SJSA1 (cell line): ENCODE results near the gene TRPT1. TPM values are rescaled to one million over a fixed set of nuclear protein-coding genes. Genes with fewer than 3 reads are reported as not detected.
A peak's percentile ranks its signal among the peaks of the same experiment; 100 is the strongest.

Experiments
- DNase-seq, 2 experiments: peaks; one replicate each; pipeline ENCODE4 v3.0.0-alpha.2; 2015 to 2020; ENCODE audit warnings: low spot score in 2 of 2, low read depth in 1 of 2
- H3K27ac ChIP-seq: fragments of 250-450 bp; sonication (Bioruptor Pico); 2 replicates; pipeline ENCODE4 v1.5.1; 2020; ENCODE audit warnings: mild to moderate bottlenecking, moderate library complexity
- H3K27me3 ChIP-seq: fragments of 250-450 bp; sonication (Bioruptor Pico); replicated peaks from 2 replicates; pipeline ENCODE4 v1.5.1; 2020; ENCODE audit warnings: mild to moderate bottlenecking, moderate library complexity
- H3K36me3 ChIP-seq: fragments of 250-450 bp; sonication (Bioruptor Pico); 2 replicates; pipeline ENCODE4 v1.5.1; 2020; ENCODE audit warnings: mild to moderate bottlenecking
- H3K4me1 ChIP-seq: fragments of 250-450 bp; sonication (Bioruptor Pico); replicated peaks from 2 replicates; pipeline ENCODE4 v1.6.1; 2021; ENCODE audit warnings: mild to moderate bottlenecking
- H3K4me3 ChIP-seq: fragments of 250-450 bp; sonication (Bioruptor Pico); 2 replicates; pipeline ENCODE4 v1.5.1; 2020; ENCODE audit warnings: mild to moderate bottlenecking
- H3K9me3 ChIP-seq: fragments of 250-450 bp; sonication (Bioruptor Pico); replicated peaks from 2 replicates; pipeline ENCODE4 v1.5.1; 2020; ENCODE audit warnings: mild to moderate bottlenecking
- total RNA-seq: library from RNA; depleted of rRNA; stranded (reverse); fragments of >200 nt; shearing (Covaris generic); gene quantifications from 2 replicates; pipeline ENCODE4 v1.2.3, GENCODE V29; 2014

The TRPT1 gene
- total RNA-seq, 1 experiment from 2014 or later: 50.2 TPM

DNA sequence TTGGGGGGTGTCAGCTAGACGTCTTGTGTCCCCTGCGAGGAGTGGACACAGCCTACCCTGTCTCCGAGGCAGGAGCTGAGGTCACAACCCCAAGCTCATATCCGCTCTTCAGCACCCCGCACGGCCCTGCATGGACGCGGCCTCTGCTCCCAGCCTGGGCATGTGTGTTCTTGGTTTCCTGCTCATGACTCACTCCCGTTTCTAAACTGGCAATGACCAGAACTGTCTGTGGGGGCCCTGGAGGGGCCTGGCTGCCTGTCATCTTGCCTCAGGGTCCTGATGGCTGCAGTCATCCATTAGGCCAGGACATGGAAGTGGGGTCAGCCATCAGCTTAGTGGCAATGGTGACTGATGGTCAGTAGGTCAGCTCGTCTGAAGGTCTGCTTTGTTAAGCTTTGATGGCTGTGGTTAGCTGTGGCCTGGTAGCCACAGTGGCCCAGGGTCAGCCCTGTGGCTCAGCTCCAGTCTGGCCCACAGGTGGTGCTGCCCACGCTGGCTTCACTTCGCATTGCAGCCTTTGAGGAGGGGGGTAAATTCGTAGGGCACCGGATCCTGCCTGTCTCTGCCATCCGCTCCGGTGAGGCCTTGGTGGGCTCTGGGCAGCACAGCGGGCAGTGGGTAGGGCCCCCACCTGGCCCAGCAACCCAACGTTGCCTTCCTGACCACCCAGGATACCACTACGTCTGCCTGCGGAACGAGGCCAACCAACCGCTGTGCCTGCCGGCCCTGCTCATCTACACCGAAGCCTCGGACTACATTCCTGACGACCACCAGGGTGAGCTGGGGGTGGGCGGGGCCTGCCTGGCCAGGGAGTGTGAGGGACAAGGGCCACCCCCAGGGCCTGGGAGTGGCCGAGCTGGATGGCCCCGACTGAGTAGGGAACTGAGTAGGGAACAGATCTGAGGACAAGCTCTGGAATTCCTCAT, 37.3 kb upstream of the TRPT1 start:
- no peaks in the 10 kb centered on the region for H3K9me3 ChIP-seq
- peak in 1 of 2 experiments; percentile 29 for DNase-seq
- H3K36me3 ChIP-seq: peaks cover 90% of the 10 kb centered on the region
- H3K4me3 ChIP-seq: no peak overlapping the region
- no peaks in the 10 kb centered on the region for H3K27me3 ChIP-seq
- peaks cover 23% of the 10 kb centered on the region for H3K4me1 ChIP-seq
- H3K27ac ChIP-seq: peak overlapping the region; percentile 21; the same call in 1 of the 2 replicates

DNA sequence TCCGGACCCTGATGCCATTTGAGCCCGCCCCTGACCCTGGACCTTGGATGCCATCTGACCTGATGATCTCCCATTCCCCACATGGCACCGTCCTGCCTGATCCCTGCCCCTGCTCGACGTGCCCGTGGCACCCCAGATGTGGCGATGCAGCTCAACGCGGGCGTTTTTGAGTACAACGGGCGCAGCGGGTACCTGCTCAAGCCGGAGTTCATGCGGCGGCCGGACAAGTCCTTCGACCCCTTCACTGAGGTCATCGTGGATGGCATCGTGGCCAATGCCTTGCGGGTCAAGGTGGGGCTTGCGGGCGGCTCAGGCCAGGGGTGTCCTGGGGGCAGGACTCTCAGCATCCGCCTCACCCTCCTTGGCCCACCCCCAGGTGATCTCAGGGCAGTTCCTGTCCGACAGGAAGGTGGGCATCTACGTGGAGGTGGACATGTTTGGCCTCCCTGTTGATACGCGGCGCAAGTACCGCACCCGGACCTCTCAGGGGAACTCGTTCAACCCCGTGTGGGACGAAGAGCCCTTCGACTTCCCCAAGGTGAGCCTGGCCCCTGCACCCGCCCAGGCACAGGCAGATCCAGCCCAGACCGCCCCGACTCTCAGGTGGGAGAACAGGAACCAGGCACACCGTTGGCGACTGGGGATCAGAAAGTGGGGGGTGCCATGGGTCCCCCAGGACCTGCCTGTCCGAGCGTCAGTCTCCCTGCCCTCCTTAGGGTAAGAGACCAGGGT, 36.5 kb upstream of the TRPT1 start:
- Histone ChIP-seq H3K4me1 (peaks cover 19% of the 10 kb centered on the region), H3K9me3 (no peaks in the 10 kb centered on the region), H3K27me3 (no peaks in the 10 kb centered on the region), H3K4me3 (no peak overlapping the region), H3K36me3 (peaks cover 93% of the 10 kb centered on the region), H3K27ac (peak overlapping the region; percentile 21; the same call in 1 of the 2 replicates)
- DNase-seq: no peak

GRCh38 chr11:64261556-64262080, 35.6 kb upstream of the TRPT1 start:
- H3K4me1 ChIP-seq: peaks cover 19% of the 10 kb centered on the region
- peaks cover 93% of the 10 kb centered on the region for H3K36me3 ChIP-seq
- no peak overlapping the region for H3K4me3 ChIP-seq

GRCh38 chr11:64260147-64260708, 34.2 kb upstream of the TRPT1 start:
- Histone ChIP-seq H3K27me3 (no peaks in the 10 kb centered on the region), H3K9me3 (no peaks in the 10 kb centered on the region), H3K36me3 (peaks cover 93% of the 10 kb centered on the region), H3K4me3 (no peak overlapping the region), H3K4me1 (peaks cover 19% of the 10 kb centered on the region), H3K27ac (no peak overlapping the region)
- DNase-seq: no peak

More at GRCh38 chr11:64261556-64262080, 35.6 kb upstream of the TRPT1 start:
- H3K9me3 ChIP-seq: no peaks in the 10 kb centered on the region
- DNase-seq: no peak
- no peaks in the 10 kb centered on the region for H3K27me3 ChIP-seq
- no peak overlapping the region for H3K27ac ChIP-seq

DNA sequence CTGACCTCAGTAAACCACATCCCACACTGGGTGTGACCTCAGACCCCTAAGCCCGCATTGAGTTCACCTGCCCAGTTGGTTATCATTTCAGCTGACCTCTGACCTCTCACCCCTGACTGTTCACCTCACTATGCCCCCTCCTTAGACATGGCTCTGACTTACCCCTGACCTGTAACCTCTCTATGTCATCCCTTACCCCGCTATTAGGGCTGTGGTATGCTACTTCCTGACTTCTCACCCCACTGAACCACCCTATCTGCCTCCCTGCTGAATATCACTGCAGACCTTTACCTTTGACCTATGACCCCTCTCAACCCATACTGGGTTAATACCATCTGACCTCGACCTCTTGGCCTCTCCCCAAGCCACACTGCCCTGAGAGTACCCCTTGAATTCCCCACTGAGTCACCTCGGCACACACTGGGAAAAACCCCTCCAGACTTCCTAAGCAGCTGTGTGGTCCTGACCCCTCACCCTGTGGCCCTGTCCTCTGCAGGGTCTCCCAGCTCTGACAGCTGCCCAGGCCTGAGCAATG, 33.6 kb upstream of the TRPT1 start:
- peaks cover 97% of the 10 kb centered on the region for H3K36me3 ChIP-seq
- peaks cover 19% of the 10 kb centered on the region for H3K4me1 ChIP-seq
- H3K4me3 ChIP-seq: no peak overlapping the region
- DNase-seq: no peak
- H3K27me3 ChIP-seq: no peaks in the 10 kb centered on the region
- H3K9me3 ChIP-seq: no peaks in the 10 kb centered on the region
- H3K27ac ChIP-seq: no peak overlapping the region

- no peak for DNase-seq
- Histone ChIP-seq H3K4me3 (no peak overlapping the region), H3K36me3 (peaks cover 97% of the 10 kb centered on the region), H3K27me3 (no peaks in the 10 kb centered on the region), H3K27ac (no peak overlapping the region), H3K9me3 (no peaks in the 10 kb centered on the region), H3K4me1 (peaks cover 19% of the 10 kb centered on the region)
Measured at GRCh38 chr11:64258946-64259532, 33.1 kb upstream of the TRPT1 start.

DNA sequence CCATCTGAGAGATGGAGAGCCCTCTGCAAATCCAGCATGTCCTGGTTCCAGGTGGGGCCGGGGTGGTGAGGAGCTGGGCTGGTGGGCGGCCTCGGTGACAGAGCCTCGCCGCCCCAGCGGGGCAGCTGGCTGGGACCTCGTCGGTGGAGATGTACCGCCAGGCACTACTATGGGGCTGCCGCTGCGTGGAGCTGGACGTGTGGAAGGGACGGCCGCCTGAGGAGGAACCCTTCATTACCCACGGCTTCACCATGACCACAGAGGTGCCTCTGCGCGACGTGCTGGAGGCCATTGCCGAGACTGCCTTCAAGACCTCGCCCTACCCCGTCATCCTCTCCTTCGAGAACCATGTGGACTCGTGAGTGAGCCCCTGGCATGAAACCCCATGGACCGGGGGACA, 32.4 kb upstream of the TRPT1 start:
- Histone ChIP-seq H3K27ac (no peak overlapping the region), H3K9me3 (no peaks in the 10 kb centered on the region), H3K27me3 (no peaks in the 10 kb centered on the region), H3K4me3 (no peak overlapping the region), H3K4me1 (peaks cover 16% of the 10 kb centered on the region), H3K36me3 (peaks cover 90% of the 10 kb centered on the region)
- no peak for DNase-seq

- Histone ChIP-seq H3K9me3 (peaks cover 3% of the 10 kb centered on the region; the same call in 1 of the 2 replicates), H3K4me3 (no peak overlapping the region), H3K4me1 (peaks cover 18% of the 10 kb centered on the region), H3K27ac (no peak overlapping the region), H3K27me3 (no peaks in the 10 kb centered on the region), H3K36me3 (peaks cover 77% of the 10 kb centered on the region)
- no peak for DNase-seq
Measured at GRCh38 chr11:64256300-64256699, 30.3 kb upstream of the TRPT1 start.

GRCh38 chr11:64255135-64256128, 29.4 kb upstream of the TRPT1 start:
- H3K9me3 ChIP-seq: peaks cover 3% of the 10 kb centered on the region; the same call in 1 of the 2 replicates
- H3K27ac ChIP-seq: no peak overlapping the region
- H3K4me3 ChIP-seq: no peak overlapping the region
- DNase-seq: no peak
- peaks cover 70% of the 10 kb centered on the region for H3K36me3 ChIP-seq
- no peaks in the 10 kb centered on the region for H3K27me3 ChIP-seq
- peaks cover 25% of the 10 kb centered on the region for H3K4me1 ChIP-seq

DNA sequence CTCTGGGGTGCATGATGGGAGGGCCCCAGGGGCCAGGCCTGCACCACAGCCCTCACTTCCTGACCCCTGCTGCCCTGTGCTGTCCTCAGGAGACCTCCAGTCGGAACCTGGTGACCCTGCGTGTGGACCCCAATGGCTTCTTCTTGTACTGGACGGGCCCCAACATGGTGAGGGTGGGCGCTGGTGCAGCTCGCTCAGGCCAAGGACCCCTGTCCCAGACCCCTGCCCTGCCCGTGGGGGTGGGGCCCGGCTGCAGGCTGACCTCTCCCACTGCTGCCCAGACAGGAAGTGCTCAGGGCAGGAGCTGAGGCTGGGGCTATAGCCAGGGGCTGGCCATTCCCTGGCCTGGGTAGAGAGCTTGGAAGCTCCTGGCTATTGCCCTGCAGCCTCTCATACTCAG, 28.3 kb upstream of the TRPT1 start:
- Histone ChIP-seq H3K36me3 (peaks cover 59% of the 10 kb centered on the region), H3K9me3 (peaks cover 3% of the 10 kb centered on the region; the same call in 1 of the 2 replicates), H3K27me3 (no peaks in the 10 kb centered on the region), H3K4me3 (no peak overlapping the region), H3K4me1 (peaks cover 25% of the 10 kb centered on the region), H3K27ac (no peak overlapping the region)
- DNase-seq: no peak

DNA sequence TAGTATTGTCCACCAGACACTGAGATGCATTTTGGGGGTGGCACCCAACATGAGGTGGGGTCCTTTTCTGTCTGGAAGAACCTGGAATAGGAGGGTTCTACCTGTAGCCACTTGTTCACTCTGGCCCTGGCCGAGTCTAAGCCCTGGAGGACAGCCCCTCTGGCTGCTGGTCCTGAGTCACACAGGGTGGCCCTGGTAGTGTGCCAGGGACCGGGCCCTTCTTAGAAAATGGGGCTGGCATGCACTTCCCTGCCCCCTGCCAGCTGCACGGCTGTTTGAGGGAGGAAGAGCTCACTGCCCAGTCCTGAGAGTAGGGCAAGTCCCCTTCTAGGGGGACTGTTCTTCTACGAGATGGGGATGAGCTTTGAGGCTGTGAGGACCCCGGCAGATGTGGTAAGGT, 27.5 kb upstream of the TRPT1 start:
- no peak overlapping the region for H3K4me3 ChIP-seq
- DNase-seq: no peak

DNA sequence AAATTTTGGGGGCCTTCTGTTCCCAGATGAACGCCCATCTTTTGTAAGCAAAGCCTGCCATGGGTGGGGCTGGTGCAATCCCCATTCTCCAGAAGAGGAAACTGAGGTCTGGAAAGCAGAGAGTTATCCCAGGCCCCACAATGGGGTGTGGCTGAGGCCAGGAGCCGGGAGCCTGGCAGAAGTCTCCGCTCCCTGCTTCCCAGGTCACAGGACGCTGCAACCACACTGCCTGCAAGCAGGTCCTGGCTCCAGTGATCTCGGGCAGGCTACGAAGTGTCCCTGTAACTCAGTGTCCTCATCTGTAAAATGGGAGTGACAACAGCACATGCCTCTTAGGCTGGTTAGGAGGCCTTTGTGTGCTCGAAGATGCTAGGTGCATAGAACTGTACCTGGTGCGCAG, 27.1 kb upstream of the TRPT1 start:
- DNase-seq: no peak
- peaks cover 3% of the 10 kb centered on the region; the same call in 1 of the 2 replicates for H3K9me3 ChIP-seq
- H3K4me1 ChIP-seq: peaks cover 25% of the 10 kb centered on the region
- no peak overlapping the region for H3K27ac ChIP-seq
- H3K27me3 ChIP-seq: no peaks in the 10 kb centered on the region
- H3K4me3 ChIP-seq: no peak overlapping the region; the same call in 1 of the 2 replicates
- peaks cover 46% of the 10 kb centered on the region for H3K36me3 ChIP-seq

More for the DNA sequence above, 27.5 kb upstream of the TRPT1 start:
- H3K27ac ChIP-seq: no peak overlapping the region
- no peaks in the 10 kb centered on the region for H3K27me3 ChIP-seq
- H3K9me3 ChIP-seq: peaks cover 3% of the 10 kb centered on the region; the same call in 1 of the 2 replicates
- peaks cover 25% of the 10 kb centered on the region for H3K4me1 ChIP-seq
- peaks cover 51% of the 10 kb centered on the region for H3K36me3 ChIP-seq
